ENCODE results near the gene EML1. TPM values are rescaled to one million over a fixed set of nuclear protein-coding genes. Genes with fewer than 3 reads are reported as not detected.

The EML1 gene
- total and polyA plus RNA-seq, 2 of the 13 experiments (the other 11 are each of a cell fraction or from before 2014, with no cell fraction given): 0.59 to 1.7 TPM

- in situ Hi-C loops (cut with HindIII; ENCODE audit: extremely low pct_ligation_motif_present, low pct_unique_long_range_greater_than_20kb) (no loop called here), intact Hi-C loops (cut with micrococcal nuclease; ENCODE audit: unreplicated experiment) (no loop called here)
- Histone ChIP-seq H3K4me3 (replicated peaks in 1 of 3; ENCODE audit: insufficient read depth in 1 of 3, low read depth in 2 of 3, low read length in 3 of 3) (no peak overlapping the region), H3K27me3 (ENCODE audit: control insufficient read depth in 1 of 2, insufficient read depth in 2 of 2, low read length in 2 of 2) (peaks cover 3 to 71% of the 10 kb centered on the region in 2 experiments; a peak in 4 of 5 replicates), H3K4me2 (ENCODE audit: low read depth, low read length) (no peak overlapping the region), H3K9ac (ENCODE audit: insufficient read depth, low read depth, low read length) (no peak overlapping the region), H2AFZ (ENCODE audit: low read length) (no peak overlapping the region), H3K27ac (ENCODE audit: extremely low read length, insufficient read depth, low read length) (no peak overlapping the region), H3K79me2 (ENCODE audit: insufficient read depth, low read length) (no peaks in the 10 kb centered on the region), H3K4me1 (ENCODE audit: insufficient read depth, low read length) (peaks cover 6% of the 10 kb centered on the region; the same call in 1 of the 2 replicates), H3K9me3 (ENCODE audit: low read length) (no peaks in the 10 kb centered on the region), H4K20me1 (ENCODE audit: insufficient read depth, low read length) (no peaks in the 10 kb centered on the region), H3K36me3 (replicated peaks in 1 of 2; ENCODE audit: control insufficient read depth in 1 of 2, insufficient read depth in 2 of 2, low read length in 2 of 2) (no peaks in the 10 kb centered on the region)
- FAIRE-seq (no peak), ATAC-seq (no peak; the same call in 2 of the 3 replicates), DNase-seq (ENCODE audit: low spot score) (no peak)
- ChIA-PET POLR2A (no interaction called here), CTCF (ENCODE audit: low intra/inter-chr PET ratio, low total read pairs) (no interaction called here)
- no peak for TF ChIP-seq MLX (CRISPR knock-in tag; IDR thresholded peaks at IDR 0.05)
- TF ChIP-seq EED (CRISPR knock-in tag; IDR thresholded peaks at IDR 0.05): no peak
- TF ChIP-seq ZNF138 (CRISPR knock-in tag; IDR thresholded peaks at IDR 0.05; ENCODE audit: low read depth): no peak
- TF ChIP-seq KMT2B (CRISPR knock-in tag; IDR thresholded peaks at IDR 0.05): no peak
- TF ChIP-seq SMAD9 (CRISPR knock-in tag; IDR thresholded peaks at IDR 0.05): no peak
- TF ChIP-seq CEBPG (CRISPR knock-in tag; IDR thresholded peaks at IDR 0.05): no peak
- TF ChIP-seq ZNF296 (CRISPR knock-in tag; conservative IDR thresholded peaks at IDR 0.05): no peak
- no peak for TF ChIP-seq KDM3A (CRISPR knock-in tag; IDR thresholded peaks at IDR 0.05; ENCODE audit: low read depth)
- no peak for TF ChIP-seq ZNF501 (CRISPR knock-in tag; IDR thresholded peaks at IDR 0.05)
- TF ChIP-seq EEA1 (CRISPR knock-in tag; IDR thresholded peaks at IDR 0.05; ENCODE audit: borderline replicate concordance): no peak
- no TSS peak for BruUV-seq (replicated peaks)
- 20% methylated on average over 7 of the region's 9 CpGs for WGBS (ENCODE audit: low lambda C conversion rate)
Measured at GRCh38 chr14:99752486-99753121, 40.6 kb upstream of the EML1 start.
